ENCODE results near the gene CPTP. TPM values are rescaled to one million over a fixed set of nuclear protein-coding genes. Genes with fewer than 3 reads are reported as not detected.

The CPTP gene
- total and polyA plus RNA-seq, 10 of the 15 experiments (the other 5 are each of a cell fraction or from before 2014, with no cell fraction given), result 0.06 to 24.3 (median 10.0) TPM

DNA sequence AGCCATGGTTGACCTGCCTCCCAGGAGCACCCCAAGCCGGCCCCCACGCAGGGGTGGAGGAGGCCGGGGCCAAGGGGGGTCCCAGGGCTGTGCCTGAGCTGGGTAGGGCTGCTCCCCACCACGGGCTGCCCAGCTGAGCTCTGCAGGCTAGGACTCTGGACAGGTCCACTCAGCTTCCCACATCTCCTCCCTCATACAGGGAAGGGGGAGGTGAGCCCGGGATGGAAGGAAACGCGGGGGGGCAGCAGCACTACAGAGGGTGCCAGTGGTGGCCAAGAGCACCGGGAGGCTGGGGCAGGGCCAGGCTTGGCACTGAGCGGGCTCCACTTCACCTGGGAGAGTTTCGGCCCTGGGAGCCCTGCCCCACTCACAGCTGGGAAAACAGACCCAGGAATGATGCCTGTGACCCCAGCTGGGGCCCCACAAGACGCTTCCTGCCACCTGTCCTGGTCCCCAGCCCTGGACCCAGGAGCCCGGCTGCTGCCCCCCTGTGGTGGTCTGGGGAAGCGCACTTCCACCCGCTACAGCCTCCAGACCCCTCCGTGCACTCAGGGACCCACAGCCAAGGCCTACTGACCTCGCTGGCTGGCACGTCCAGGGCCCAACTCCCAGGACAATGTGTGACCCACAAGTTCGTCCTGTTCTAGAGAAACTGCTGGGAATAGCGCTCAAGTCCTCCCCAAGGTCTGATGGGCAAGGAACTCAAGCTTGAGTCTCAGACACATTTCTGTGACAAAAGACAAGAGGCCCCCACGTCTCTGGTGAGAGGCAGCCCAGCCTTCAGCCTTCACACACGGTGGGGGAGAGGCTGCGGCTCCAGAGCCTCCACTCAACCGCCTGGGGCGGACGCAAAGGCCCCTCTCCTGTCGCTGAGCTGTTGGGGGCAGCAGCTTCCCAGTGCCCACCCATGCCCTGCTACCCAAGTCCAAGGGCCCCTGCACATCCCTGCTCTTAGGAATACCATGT is 47.4 kb downstream of the CPTP start:
- no peaks in the 10 kb centered on the region for H4K20me1 ChIP-seq (ENCODE audit: control insufficient read depth, insufficient read depth)
- peaks cover 2% of the 10 kb centered on the region; the same call in 1 of the 3 replicates for H3K9me3 ChIP-seq (replicated peaks; ENCODE audit: control insufficient read depth, insufficient read depth, low read length)
- H3K4me2 ChIP-seq (ENCODE audit: control insufficient read depth, insufficient read depth), result peak overlapping the region; percentile 97
- intact Hi-C loops (cut with micrococcal nuclease; ENCODE audit: unreplicated experiment), result loop anchor here (10.0 kb wide), 1 partner anchor 133 kb away; no protein-coding TSS in a partner anchor
- in situ Hi-C loops (cut with MboI), result no loop called here
- peak overlapping the region; percentile 22 for H3K9ac ChIP-seq (ENCODE audit: control insufficient read depth, insufficient read depth, low read length)
- peak overlapping the region; percentile 42 for H3K27ac ChIP-seq (ENCODE audit: control insufficient read depth, insufficient read depth)
- POLR2A ChIA-PET, result interaction anchor here (0.6 to 1.1 kb wide), 2 partner anchors 66 to 93 kb away, joined by 3 read pairs; no protein-coding TSS in a partner anchor
- peaks cover 24% of the 10 kb centered on the region for H3K4me1 ChIP-seq (ENCODE audit: control insufficient read depth, insufficient read depth, low read length)
- 23% methylated on average over 26 of the region's 26 CpGs for WGBS (ENCODE audit: insufficient coverage, insufficient replicate concordance, low lambda C conversion rate, missing lambda C conversion rate)
- SMC1A ChIA-PET (ENCODE audit: uncharacterized antibody, unreplicated experiment), result interaction anchor here (0.9 to 1.8 kb wide), 7 partner anchors 24 to 387 kb away, joined by 3 to 5 read pairs (median 3); no protein-coding TSS in a partner anchor
- CTCF ChIA-PET, result interaction anchor here (0.6 to 2.8 kb wide), 21 partner anchors 13 to 387 kb away, joined by 3 to 15 read pairs (median 6); partner anchors contain the start of genes AGRN, DVL1, MRPL20 and MXRA8
- no peak for DNase-seq (ENCODE audit: low read depth, low spot score)
- RAD21 ChIA-PET (ENCODE audit: unreplicated experiment), result interaction anchor here (0.7 to 1.5 kb wide), 5 partner anchors 24 to 132 kb away, joined by 3 to 6 read pairs (median 3); partner anchors contain the start of gene CCNL2
- no peak overlapping the region for H3K4me3 ChIP-seq
- no peaks in the 10 kb centered on the region for H3K27me3 ChIP-seq (replicated peaks in 1 of 2; ENCODE audit: control insufficient read depth in 2 of 2, insufficient read depth in 2 of 2, low read length in 1 of 2)
- H3K79me2 ChIP-seq (ENCODE audit: control insufficient read depth, insufficient read depth, low read length), result peaks cover 30% of the 10 kb centered on the region
- peaks cover 0 to 3% of the 10 kb centered on the region in 2 experiments; a peak in 2 of 4 replicates for H3K36me3 ChIP-seq (ENCODE audit: control insufficient read depth in 2 of 2, insufficient read depth in 2 of 2, low read length in 1 of 2)
- FAIRE-seq, result no peak
- peak overlapping the region; percentile 21; the same call in 1 of the 2 replicates for H2AFZ ChIP-seq (ENCODE audit: control insufficient read depth, low read depth, low read length)
- BruUV-seq (replicated peaks), result no TSS peak
- ATAC-seq, result peak; percentile 73
- TF ChIP-seq TCF12 (IDR thresholded peaks at IDR 0.05; ENCODE audit: low read depth, low read length) (peak; percentile 84), GATAD2B (conservative IDR thresholded peaks at IDR 0.05; ENCODE audit: low read depth) (peak; percentile 32; the same call in 1 of the 2 replicates), POLR2AphosphoS5 (IDR thresholded peaks at IDR 0.05; ENCODE audit: low read length) (no peak), IRF4 (IDR thresholded peaks at IDR 0.05; ENCODE audit: low read depth, low read length) (no peak), RAD21 (IDR thresholded peaks at IDR 0.05; ENCODE audit: insufficient read depth, low read depth, low read length) (peak; percentile 60), YY1 (IDR thresholded peaks at IDR 0.05; ENCODE audit: low read depth, low read length) (peak; percentile 72), CHD2 (IDR thresholded peaks at IDR 0.05; ENCODE audit: borderline replicate concordance, low read depth, low read length) (no peak), MTA2 (IDR thresholded peaks at IDR 0.05; ENCODE audit: low read depth) (no peak), CHD4 (IDR thresholded peaks at IDR 0.05) (no peak), BHLHE40 (IDR thresholded peaks at IDR 0.05; ENCODE audit: borderline replicate concordance in 1 of 2, low read depth in 2 of 2, low read length in 1 of 2) (0 out of 4 replicates have a peak, but pooled peaks of 1 of the 2 experiments have one; percentile 18), BACH1 (IDR thresholded peaks at IDR 0.05; ENCODE audit: borderline replicate concordance) (peak; percentile 19; the same call in 1 of the 2 replicates), EED (IDR thresholded peaks at IDR 0.05; ENCODE audit: low read depth) (0 out of 2 replicates have a peak, but pooled peaks have one; percentile 50), SMARCA5 (IDR thresholded peaks at IDR 0.05) (0 out of 2 replicates have a peak, but pooled peaks have one; percentile 34), NFXL1 (IDR thresholded peaks at IDR 0.05; ENCODE audit: borderline replicate concordance) (no peak), SPI1 (IDR thresholded peaks at IDR 0.05; ENCODE audit: borderline replicate concordance, insufficient read depth, low read depth, low read length) (no peak), POLR2A (IDR thresholded peaks at IDR 0.05; ENCODE audit: low read depth, low read length) (peak; percentile 43; the same call in 1 of the 2 replicates), PAX5 (IDR thresholded peaks at IDR 0.05; ENCODE audit: borderline replicate concordance, low read depth, low read length) (no peak), NR2F1 (conservative IDR thresholded peaks at IDR 0.05) (peak; percentile 69), SP1 (IDR thresholded peaks at IDR 0.05; ENCODE audit: low read depth, low read length) (no peak)
- TF ChIP-seq, protein P1, sequence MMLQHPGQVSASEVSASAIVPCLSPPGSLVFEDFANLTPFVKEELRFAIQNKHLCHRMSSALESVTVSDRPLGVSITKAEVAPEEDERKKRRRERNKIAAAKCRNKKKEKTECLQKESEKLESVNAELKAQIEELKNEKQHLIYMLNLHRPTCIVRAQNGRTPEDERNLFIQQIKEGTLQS (IDR thresholded peaks at IDR 0.05; ENCODE audit: borderline replicate concordance, extremely low read depth, low read depth, low read length), result 0 out of 2 replicates have a peak, but pooled peaks have one; percentile 11
- TF ChIP-seq, protein P2, sequence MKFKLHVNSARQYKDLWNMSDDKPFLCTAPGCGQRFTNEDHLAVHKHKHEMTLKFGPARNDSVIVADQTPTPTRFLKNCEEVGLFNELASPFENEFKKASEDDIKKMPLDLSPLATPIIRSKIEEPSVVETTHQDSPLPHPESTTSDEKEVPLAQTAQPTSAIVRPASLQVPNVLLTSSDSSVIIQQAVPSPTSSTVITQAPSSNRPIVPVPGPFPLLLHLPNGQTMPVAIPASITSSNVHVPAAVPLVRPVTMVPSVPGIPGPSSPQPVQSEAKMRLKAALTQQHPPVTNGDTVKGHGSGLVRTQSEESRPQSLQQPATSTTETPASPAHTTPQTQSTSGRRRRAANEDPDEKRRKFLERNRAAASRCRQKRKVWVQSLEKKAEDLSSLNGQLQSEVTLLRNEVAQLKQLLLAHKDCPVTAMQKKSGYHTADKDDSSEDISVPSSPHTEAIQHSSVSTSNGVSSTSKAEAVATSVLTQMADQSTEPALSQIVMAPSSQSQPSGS (IDR thresholded peaks at IDR 0.05; ENCODE audit: low read length), result no peak

Data from GM12878 (cell line).